SJCRH30 (cell line): ENCODE data around the gene CD7. TPM values are rescaled to one million over a fixed set of nuclear protein-coding genes. Genes with fewer than 3 reads are reported as not detected.

Source experiments
- DNase-seq, 2 experiments: peaks; one replicate each; pipeline ENCODE4 v3.0.0-alpha.2; 2015 to 2020
- H3K27ac ChIP-seq: fragments of 250-450 bp; sonication (Bioruptor Pico); 2 replicates; pipeline ENCODE4 v1.5.1; 2020; ENCODE audit warnings: mild to moderate bottlenecking, moderate library complexity
- H3K27me3 ChIP-seq: fragments of 250-450 bp; sonication (Bioruptor Pico); 2 replicates; pipeline ENCODE4 v1.5.1; 2020; ENCODE audit warnings: mild to moderate bottlenecking, moderate library complexity
- H3K36me3 ChIP-seq: fragments of 250-450 bp; sonication (Bioruptor Pico); 2 replicates; pipeline ENCODE4 v1.5.1; 2020; ENCODE audit warnings: mild to moderate bottlenecking, moderate library complexity
- H3K4me1 ChIP-seq: fragments of 250-450 bp; sonication (Bioruptor Pico); 2 replicates; pipeline ENCODE4 v1.5.1; 2020; ENCODE audit warnings: mild to moderate bottlenecking, moderate library complexity
- H3K4me3 ChIP-seq: fragments of 250-450 bp; sonication (Bioruptor Pico); 2 replicates; pipeline ENCODE4 v1.5.1; 2020; ENCODE audit warnings: mild to moderate bottlenecking, moderate library complexity
- H3K9me3 ChIP-seq: fragments of 250-450 bp; sonication (Bioruptor Pico); replicated peaks from 2 replicates; pipeline ENCODE4 v1.5.1; 2020; ENCODE audit warnings: mild to moderate bottlenecking, moderate library complexity
- total RNA-seq: library from RNA; depleted of rRNA; stranded (reverse); fragments of >200 nt; shearing (Covaris generic); gene quantifications from 2 replicates; pipeline ENCODE4 v1.2.3, GENCODE V29; 2014; rRNA removed

CD7 gene
- total RNA-seq, 1 experiment from 2014 or later: 4.8 TPM

GRCh38 chr17:82267575-82268379 is 49.6 kb downstream of the CD7 start:
- peak; percentile 84 to 87 for DNase-seq
- H3K4me3 ChIP-seq: no peak overlapping the region
- no peaks in the 10 kb centered on the region for H3K9me3 ChIP-seq

GRCh38 chr17:82266142-82266541 is 51.3 kb downstream of the CD7 start:
- no peaks in the 10 kb centered on the region for H3K27me3 ChIP-seq
- no peaks in the 10 kb centered on the region for H3K9me3 ChIP-seq
- H3K4me3 ChIP-seq: no peak overlapping the region
- no peak for DNase-seq
- H3K4me1 ChIP-seq: peaks cover 15% of the 10 kb centered on the region
- peaks cover 73% of the 10 kb centered on the region for H3K36me3 ChIP-seq
- no peak overlapping the region for H3K27ac ChIP-seq

More at GRCh38 chr17:82267575-82268379, 49.6 kb downstream of the CD7 start:
- Histone ChIP-seq H3K27me3 (no peaks in the 10 kb centered on the region), H3K27ac (peak overlapping the region; percentile 9; the same call in 1 of the 2 replicates), H3K36me3 (peaks cover 71% of the 10 kb centered on the region), H3K4me1 (peaks cover 28% of the 10 kb centered on the region)

Other genes with a start within 250 kb of the CD7 start
- gene FASN, start 219.4 kb downstream of the CD7 start, total RNA-seq: 141 and 151 TPM in 2 replicates
- gene CCDC57, start 104.8 kb downstream of the CD7 start, total RNA-seq: 23.5 and 24.6 TPM in 2 replicates
- 11.0 and 13.2 TPM in 2 replicates for gene SLC16A3, start 88.6 kb downstream of the CD7 start, total RNA-seq
- 70.5 and 88.7 TPM in 2 replicates for gene CSNK1D, start 43.9 kb downstream of the CD7 start, total RNA-seq
- 0.36 and 1.1 TPM in 2 replicates for gene SECTM1, start 16.2 kb upstream of the CD7 start, total RNA-seq
- 1.0 and 1.4 TPM in 2 replicates for gene TEX19, start 41.6 kb upstream of the CD7 start, total RNA-seq
- 8.0 and 8.3 TPM in 2 replicates for gene UTS2R, start 54.2 kb upstream of the CD7 start, total RNA-seq
- 8.9 and 14.2 TPM in 2 replicates for gene HEXD, start 100.7 kb upstream of the CD7 start, total RNA-seq
- gene OGFOD3, start 101.0 kb upstream of the CD7 start, total RNA-seq: 142 and 144 TPM in 2 replicates
- gene CYBC1, start 133.1 kb upstream of the CD7 start, total RNA-seq: 62.8 and 69.7 TPM in 2 replicates
- 150 and 156 TPM in 2 replicates for gene NARF, start 141.1 kb upstream of the CD7 start, total RNA-seq
- gene FOXK2, start 202.1 kb upstream of the CD7 start, total RNA-seq: 87.6 and 95.0 TPM in 2 replicates